ENCODE measurements around the gene NEK3.
A peak's percentile ranks its signal among the peaks of the same experiment; 100 is the strongest.
"Not testable (repeated sequence)": the region's sequence is repeated elsewhere in the genome, so short reads cannot be mapped to it uniquely, and the experiment has no call there.

The NEK3 gene

GRCh38 chr13:52159159-52159982, at the start of gene NEK3:
NEK3 (minus strand) TSS chr13:52159597; CDS start chr13:52156191, 3,406 bp downstream.
- no peak for FAIRE-seq
- peak; percentile 25 for DNase-seq (ENCODE audit: low spot score)

- DNase-seq (ENCODE audit: low spot score); FAIRE-seq: not testable (repeated sequence)
Observed at GRCh38 chr13:52208384-52208783, 49.0 kb upstream of the NEK3 start.

GRCh38 chr13:52207896-52208295, 48.5 kb upstream of the NEK3 start:
- DNase-seq (ENCODE audit: low spot score); FAIRE-seq: not testable (repeated sequence)

DNA sequence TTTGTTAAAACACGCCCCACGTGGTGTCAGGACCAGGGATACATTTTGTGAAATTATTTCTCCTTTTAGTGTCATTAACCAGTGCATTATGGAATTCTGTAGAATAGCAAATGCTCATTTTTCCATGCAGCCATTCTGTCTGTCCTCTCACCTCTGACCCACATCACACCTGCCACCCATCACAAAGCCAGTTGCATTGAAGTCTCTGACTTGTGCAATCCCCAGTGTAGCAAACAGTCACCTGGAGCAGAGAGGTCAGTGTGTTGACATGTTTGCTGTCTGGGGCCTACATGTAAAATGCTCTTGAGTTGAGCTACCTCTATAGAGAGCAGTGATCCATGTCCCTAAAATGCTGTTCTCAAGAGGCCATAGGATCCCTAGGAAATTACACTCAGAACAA, 47.9 kb upstream of the NEK3 start:
- not testable (repeated sequence) for DNase-seq (ENCODE audit: low spot score); FAIRE-seq

- FAIRE-seq; DNase-seq (ENCODE audit: low spot score): not testable (repeated sequence)
Observed at GRCh38 chr13:52204546-52204945, 45.1 kb upstream of the NEK3 start.

DNA sequence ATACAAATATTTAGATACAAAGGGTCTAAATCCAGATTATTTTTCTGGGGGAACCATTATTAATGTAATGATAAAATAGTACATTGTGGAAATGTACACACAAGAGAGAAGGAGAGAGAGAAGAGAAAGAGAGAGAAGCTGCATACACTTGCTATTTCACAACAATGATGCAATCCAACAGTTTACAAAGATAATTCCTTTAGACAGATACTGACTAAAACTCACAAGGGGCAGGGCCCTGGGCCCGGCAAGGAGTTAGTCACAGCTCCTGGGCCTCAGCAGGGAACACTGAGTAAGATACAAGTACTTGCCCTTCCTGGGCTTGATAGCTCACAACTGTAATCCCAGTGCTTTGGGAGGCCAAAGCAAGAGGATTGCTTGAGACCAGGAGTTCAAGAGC, 44.5 kb upstream of the NEK3 start:
- peak; percentile 25 for DNase-seq (ENCODE audit: low spot score)
- FAIRE-seq: not testable (repeated sequence)

DNA sequence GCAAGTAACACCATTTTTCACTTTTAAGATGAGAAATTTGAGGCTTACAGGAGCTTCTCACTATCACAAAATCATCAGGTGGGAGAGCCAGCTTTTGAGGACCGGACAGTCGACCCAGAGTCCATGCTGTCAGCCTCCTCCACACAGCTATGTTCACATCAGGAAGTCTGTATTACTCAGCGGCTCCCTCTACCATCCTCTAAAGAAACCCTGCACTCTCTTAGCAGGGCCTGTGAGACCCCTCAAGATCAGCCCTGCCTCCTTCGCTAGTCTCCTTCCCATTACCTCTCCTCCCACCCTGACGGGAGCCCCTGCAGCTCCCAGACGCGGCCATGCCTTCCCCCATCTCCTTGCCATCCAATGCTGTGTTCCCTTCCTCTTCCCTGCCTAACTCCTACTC, 43.1 kb upstream of the NEK3 start:
- FAIRE-seq; DNase-seq (ENCODE audit: low spot score): not testable (repeated sequence)

DNA sequence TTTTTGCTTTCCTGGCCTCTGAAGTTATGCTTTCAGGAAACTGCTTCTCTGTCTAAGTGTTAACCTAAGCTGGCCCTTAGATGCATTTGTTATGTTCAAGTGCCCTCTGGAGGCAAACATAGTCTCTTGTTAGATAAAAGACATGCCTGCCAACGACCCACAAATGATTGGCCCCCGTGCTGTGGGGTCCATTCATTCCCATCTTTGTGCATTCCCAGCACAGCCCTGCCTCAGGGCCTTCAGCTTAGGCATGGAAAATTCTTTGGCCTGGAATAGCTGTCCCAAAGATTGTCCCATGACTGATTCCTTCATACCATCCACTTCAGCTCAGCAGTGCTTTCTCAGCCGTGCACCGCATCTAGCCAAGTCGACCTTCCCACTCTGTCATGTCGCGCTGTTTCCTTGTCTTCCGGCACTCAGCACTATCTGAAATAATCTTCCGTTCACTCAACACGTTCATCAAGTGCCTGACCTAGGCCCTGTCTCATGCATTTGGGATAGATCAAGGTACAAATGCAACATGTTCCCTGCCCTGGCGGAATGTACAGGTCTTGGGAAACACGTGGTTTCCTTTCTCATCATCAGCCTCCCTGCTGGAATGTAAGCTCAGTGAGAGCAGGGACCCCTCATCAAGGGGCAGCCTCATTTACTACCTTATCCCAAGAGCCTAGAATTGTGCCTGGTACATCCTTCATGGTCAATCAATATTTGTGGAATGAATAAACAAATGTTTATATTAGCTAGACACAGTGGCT, 42.2 kb upstream of the NEK3 start:
- DNase-seq (ENCODE audit: low spot score): peak; percentile 8
- not testable (repeated sequence) for FAIRE-seq

GRCh38 chr13:52195401-52195837, 36.0 kb upstream of the NEK3 start:
- DNase-seq (ENCODE audit: low spot score): no peak
- FAIRE-seq: no peak

DNA sequence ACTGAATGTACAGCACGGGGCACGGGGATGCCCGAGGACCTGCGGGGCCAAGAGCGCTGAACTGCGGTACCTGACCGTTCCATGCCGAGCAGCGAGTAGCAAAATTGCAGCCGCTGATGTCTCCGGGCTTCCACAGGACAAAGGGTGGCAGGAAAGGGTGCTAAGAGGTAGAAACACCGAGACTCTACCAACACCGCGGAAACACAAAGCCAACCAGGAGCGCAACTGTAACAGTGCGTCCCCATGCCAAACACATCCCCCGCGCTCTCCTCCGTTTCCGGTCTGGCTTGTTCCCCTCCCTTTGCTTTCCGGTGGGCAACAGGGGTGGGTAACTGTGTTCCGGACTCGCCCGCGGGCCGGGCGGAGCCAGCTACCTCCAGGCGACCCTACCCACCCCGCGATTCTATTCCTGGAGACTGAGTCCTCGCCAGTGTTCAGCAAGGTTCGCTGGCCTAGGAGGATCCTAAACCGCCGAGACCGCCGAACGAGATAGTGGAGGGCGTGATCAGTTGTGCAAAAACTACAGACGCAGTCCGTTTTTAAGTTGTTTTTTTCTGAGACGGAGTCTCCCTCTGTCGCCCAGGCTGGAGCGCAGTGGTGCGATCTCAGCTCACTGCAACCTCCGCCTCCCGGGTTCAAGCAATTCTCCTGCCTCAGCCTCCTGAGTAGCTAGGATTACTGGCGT, 34.9 kb upstream of the NEK3 start:
- FAIRE-seq: no peak
- peak; percentile 63 for DNase-seq (ENCODE audit: low spot score)

GRCh38 chr13:52193587-52194183, 34.3 kb upstream of the NEK3 start:
- not testable (repeated sequence) for FAIRE-seq; DNase-seq (ENCODE audit: low spot score)

GRCh38 chr13:52187424-52188187, 28.2 kb upstream of the NEK3 start:
- DNase-seq (ENCODE audit: low spot score) (peak; percentile 80), FAIRE-seq (peak; percentile 75)

DNA sequence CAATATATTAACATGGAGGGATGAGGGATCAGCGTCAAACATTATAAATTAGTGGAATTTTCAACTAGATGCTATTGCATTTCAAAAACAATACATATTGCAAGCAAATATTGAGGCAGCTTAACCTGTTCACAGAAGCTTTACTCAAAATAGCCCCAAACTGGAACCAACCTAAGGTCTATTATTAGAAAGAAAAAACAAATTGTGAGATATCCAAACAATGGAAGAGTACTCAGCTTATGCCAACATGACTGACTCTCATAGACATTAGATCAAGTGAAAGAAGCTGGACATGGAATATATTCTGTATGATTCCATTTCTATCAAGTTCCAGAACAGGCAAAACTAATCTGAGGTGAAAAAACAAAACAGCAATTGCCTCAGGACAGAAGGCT, 27.6 kb upstream of the NEK3 start:
- FAIRE-seq: no peak
- DNase-seq (ENCODE audit: low spot score): no peak

DNA sequence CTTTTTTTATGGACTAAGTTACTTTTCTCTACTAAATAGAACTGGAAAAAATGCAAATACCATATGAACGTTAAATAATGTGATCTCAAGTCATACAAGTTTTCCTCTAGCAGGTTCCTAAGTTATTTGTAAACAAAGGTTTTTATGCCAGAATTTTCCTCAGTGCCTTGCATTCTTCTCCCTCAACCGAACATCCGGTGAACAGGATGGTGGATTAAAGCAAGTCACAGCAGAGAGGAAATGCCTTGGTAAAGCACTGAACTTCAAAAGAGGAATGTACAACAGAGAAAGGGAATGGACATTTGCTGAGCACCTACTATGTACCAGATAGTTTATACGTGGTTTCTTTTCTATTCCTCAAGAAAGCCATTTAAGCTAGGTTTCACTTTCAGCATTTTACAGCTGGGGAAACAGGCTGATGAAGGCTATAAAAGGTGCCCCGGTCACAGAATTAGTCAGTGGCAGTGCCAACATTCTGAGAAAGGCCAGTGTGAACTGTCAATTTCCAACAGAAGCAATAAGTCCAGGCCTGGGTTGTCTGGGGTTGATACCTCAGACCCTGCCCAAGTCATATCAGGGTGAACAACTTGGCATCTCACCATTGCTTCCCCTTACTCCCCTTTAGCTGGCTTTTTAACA, 22.0 kb upstream of the NEK3 start:
- FAIRE-seq: not testable (repeated sequence)

DNA sequence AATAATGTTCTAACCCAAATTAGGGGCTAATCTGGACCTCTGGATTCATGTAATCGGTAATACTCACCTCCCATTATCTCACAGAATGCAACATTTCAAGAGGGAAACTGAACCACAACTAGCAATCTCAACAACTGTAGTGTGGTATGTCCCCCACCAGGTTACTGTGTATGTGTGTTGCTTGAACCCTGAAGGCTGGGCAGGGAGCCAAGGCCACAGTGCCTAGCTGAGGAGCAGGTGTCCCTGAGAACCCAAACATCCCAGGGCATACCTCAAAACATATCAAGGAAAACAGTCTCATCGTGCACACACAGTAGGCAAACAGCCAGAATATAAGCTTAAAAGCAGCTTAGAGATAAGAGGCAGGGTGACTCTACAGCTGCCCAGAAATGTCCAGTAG, 20.5 kb upstream of the NEK3 start:
- no peak for DNase-seq (ENCODE audit: low spot score)
- no peak for FAIRE-seq

More for the DNA sequence above, 22.0 kb upstream of the NEK3 start:
- not testable (repeated sequence) for DNase-seq (ENCODE audit: low spot score)

- DNase-seq (ENCODE audit: low spot score): no peak
- no peak for FAIRE-seq
Observed at GRCh38 chr13:52177276-52177675, 17.9 kb upstream of the NEK3 start.

DNA sequence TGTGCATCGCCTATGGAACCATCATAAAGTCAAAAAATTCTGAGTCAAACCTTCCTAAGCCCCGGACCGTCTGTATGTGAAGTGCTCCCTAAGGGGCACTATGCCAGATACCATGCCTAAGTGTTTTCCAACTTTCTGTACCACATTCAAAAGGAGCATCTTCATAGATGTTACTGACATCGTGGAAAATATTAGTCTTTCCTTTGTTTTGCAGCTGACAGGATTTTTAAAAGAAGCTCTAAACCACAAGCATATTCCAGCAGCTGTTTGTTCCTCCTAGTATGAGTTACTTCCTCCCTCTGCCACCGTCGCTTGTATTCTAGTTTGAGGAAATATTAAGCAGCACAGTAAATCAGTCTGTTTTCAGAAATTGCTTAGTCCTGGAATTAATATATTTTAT, 14.6 kb upstream of the NEK3 start:
- FAIRE-seq: not testable (repeated sequence)

GRCh38 chr13:52173373-52173772, 14.0 kb upstream of the NEK3 start:
- DNase-seq (ENCODE audit: low spot score): no peak
- FAIRE-seq: no peak

More for the DNA sequence above, 14.6 kb upstream of the NEK3 start:
- DNase-seq (ENCODE audit: low spot score): not testable (repeated sequence)

GRCh38 chr13:52171686-52172085, 12.3 kb upstream of the NEK3 start:
- not testable (repeated sequence) for DNase-seq (ENCODE audit: low spot score); FAIRE-seq

Measured in RCC 7860 (cell line).